Activated T-cell treated with anti-CD3 and anti-CD28 coated beads, Interleukin-2, amount 50 U/mL, for 48 hours (primary cell): ENCODE results near the gene ATP1B2.

ENCODE experiments used
- DNase-seq, 2 experiments: peaks; one replicate each; pipeline ENCODE4 v3.0.0-alpha.2; 2020

Gene ATP1B2

GRCh38 chr17:7636163-7636562 is 14.6 kb upstream of the ATP1B2 start:
- no peak for DNase-seq

DNA sequence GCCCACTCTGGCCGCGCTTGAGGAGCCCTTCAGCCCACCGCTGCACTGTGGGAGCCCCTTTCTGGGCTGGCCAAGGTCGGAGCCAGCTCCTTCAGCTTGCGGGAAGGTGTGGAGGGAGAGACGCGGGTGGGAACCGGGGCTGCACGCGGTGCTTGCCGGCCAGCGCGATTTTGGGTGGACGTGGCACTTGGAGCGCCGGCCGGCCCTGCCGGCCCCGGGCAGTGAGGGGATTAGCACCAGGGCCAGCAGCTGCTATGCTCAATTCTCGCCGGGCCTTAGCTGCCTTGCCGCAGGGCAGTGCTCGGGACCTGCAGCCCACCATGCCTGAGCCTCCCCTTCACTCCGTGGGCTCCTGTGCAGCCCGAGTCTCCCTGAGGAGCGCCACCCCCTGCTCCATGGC is 9.9 kb upstream of the ATP1B2 start:
- no peak for DNase-seq

- DNase-seq = peak in 1 of 2 experiments; percentile 41
Observed at GRCh38 chr17:7641635-7642034, 9.1 kb upstream of the ATP1B2 start.

DNA sequence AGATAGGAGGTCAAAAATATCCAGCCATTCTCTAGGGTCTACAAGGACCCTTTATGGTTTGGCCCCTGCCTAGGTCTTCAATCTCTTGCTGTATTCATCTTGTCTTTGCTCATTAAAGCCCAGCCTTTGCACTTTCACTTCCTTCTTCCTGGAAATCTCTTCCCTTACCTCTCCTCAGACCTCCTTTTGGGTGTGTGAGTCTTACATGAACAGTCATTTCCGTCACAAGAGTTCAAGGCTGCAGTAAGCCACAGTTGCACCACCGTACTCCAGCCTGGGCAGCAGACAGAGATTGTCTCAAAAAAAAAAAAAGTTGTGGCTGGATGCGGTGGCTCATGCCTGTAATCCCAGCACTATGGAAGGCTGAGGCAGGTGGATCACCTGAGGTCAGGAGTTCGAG is 6.0 kb upstream of the ATP1B2 start:
- no peak for DNase-seq

GRCh38 chr17:7646457-7646856 is 4.3 kb upstream of the ATP1B2 start:
- DNase-seq = no peak

DNA sequence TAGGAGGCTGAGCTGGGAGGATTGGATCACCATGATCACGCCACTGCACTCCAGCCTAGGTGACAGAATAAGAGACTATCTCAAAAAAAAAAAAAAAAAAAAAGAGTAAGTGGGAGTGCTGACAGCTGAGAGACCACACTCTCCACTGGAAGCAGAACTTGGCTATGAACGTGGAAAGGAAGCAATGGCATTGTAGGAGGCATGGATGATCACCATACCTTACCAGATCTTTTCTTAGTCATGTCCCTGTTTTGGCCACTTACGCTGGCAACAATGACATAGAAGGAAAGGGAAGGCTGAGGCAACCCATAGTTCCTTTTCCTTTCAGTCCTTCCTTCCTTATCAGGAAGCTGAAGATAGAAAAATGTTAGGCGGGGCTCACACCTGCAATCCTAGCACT is 3.7 kb upstream of the ATP1B2 start:
- no peak for DNase-seq

- DNase-seq = no peak
Observed at GRCh38 chr17:7651097-7651664, 455 bp downstream of the ATP1B2 start.

DNA sequence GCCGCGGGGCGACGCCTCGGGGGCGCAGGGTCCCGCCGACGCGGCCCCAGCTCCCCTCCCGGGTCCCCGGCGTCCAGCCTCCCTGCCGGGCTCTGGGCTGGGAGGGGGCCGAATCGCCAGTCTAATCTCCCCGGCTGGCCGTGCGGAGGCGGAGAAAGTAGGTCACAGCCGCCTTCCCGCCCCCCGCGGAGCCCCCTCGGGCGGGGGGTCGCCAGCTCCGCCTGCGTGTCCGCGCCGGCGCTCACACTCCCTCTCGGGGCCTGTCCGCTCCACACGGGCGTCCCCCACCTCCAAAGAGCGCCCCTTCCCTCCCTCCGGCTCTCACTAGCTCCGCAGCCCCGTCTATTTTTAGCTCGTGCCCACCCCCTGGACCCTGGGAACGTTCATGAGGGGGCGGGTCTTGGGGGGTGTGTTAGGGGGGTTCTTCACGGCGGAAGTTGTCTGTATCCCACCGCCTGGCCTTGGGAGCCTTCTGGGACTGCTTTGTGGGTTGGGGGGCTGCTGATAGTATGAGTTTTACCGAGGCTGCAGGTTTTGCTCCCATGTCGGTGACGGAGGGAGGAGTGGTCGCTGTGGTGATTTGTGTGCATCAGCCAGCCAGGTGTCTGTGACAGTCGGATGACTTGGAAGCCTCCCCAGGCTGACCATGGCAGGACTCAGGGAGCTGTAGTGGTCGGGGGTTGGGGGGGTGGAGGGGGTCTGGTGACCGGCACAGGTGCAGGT is 1.1 kb downstream of the ATP1B2 start:
- DNase-seq = no peak

- DNase-seq = no peak
Observed at GRCh38 chr17:7652388-7653356, 1.9 kb downstream of the ATP1B2 start.

GRCh38 chr17:7654832-7655540 is 4.3 kb downstream of the ATP1B2 start:
- no peak for DNase-seq

- DNase-seq = no peak
Observed at GRCh38 chr17:7655541-7655840, 4.8 kb downstream of the ATP1B2 start.

- DNase-seq = no peak
Observed at GRCh38 chr17:7656958-7657609, 6.4 kb downstream of the ATP1B2 start.

DNA sequence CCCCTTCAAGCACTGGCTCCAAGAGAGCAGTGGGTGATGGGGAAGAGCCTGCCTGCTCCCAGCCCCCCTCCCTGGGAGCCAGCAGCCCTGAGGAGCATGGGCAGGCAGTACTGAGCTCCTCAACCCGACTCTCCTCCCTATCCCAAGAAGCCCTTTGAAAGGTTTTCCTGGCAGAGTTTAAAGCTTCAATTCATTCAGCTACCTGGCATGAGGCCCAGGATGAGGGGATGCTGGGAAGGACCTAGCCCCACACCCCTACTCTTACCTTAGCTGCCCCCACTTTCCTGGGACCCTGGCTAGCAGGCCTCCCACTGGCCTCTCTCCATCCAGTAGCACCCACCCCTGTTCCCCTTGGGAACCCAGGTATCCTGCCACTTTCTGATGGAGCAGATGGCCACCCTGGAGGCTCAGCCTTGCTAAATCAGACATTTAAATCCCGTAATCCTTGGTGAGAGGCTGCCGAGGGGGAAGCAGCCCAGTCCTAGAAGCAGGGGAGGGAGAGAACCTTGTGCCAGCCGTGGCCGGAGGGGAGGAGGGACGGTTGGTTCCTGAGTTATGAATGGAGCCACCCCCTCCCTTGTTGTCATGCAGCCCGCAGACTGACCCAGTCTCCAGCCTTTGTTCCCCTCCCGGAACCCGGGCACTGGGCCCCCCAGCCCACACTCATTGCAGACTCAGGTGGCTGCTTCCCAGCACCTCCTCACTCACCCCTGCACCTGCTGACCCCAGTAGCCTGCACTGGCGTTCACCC is 17.1 kb downstream of the ATP1B2 start:
- DNase-seq = no peak

- DNase-seq = no peak
Observed at GRCh38 chr17:7668482-7668881, 17.8 kb downstream of the ATP1B2 start.

- DNase-seq = peak; percentile 76 to 84
Observed at GRCh38 chr17:7673239-7673638, 22.5 kb downstream of the ATP1B2 start.

DNA sequence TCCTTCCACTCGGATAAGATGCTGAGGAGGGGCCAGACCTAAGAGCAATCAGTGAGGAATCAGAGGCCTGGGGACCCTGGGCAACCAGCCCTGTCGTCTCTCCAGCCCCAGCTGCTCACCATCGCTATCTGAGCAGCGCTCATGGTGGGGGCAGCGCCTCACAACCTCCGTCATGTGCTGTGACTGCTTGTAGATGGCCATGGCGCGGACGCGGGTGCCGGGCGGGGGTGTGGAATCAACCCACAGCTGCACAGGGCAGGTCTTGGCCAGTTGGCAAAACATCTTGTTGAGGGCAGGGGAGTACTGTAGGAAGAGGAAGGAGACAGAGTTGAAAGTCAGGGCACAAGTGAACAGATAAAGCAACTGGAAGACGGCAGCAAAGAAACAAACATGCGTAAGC is 24.2 kb downstream of the ATP1B2 start:
- DNase-seq = no peak

GRCh38 chr17:7676533-7676932 is 25.8 kb downstream of the ATP1B2 start:
- no peak for DNase-seq

- DNase-seq = no peak
Observed at GRCh38 chr17:7677388-7678067, 26.8 kb downstream of the ATP1B2 start.

- no peak for DNase-seq
Observed at GRCh38 chr17:7684851-7685532, 34.3 kb downstream of the ATP1B2 start.

GRCh38 chr17:7685533-7686221 is 35.0 kb downstream of the ATP1B2 start:
- peak; percentile 87 to 90 for DNase-seq
